Activated CD8-positive, alpha-beta memory T cell treated with anti-CD3 and anti-CD28 coated beads for 48 hours (primary cell): ENCODE results near the gene FBXL14.

Experiments used
- DNase-seq, 3 experiments: peaks; one replicate each; pipeline ENCODE4 v3.0.0-alpha.2; 2020; ENCODE audit warnings: low read depth in 2 of 3, low spot score in 2 of 3

The FBXL14 gene

DNA sequence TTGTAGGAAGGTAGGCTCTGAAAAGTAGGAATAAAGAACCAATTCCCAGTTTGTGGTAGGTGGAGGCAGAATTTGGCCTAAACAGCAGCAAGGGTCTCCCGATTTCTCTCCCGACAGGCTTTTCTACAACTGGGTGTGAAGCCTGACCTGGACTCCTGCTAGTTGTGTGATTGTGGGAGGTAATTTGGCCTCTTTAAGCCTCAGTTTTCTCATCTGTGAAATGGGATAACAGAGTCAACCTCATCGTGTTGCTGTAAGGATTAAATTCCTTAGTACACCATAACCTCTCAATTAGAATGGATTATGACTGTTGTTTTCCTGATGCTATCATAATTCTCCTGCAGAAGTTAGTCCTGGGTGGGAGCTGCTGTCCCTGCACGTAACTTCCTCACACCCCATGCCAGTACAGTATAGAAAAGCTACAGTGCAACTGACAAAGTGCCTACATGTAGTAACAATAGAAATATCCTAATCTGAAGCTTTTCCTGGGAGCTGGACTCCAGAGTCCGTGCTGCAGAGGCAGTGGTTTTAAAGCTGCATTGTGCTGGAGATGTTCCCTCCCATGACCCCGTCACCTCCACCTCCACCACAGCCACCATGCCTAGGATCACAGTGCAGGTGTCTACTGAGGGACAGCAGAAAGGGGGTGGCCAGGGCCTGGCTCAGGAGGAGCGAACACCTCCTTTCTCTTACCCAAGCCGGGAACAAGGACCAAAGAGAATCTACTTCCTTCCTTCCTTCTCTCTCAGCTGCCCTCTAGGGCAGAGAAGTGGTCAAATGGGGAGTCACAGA, 76.5 kb downstream of the FBXL14 start:
- DNase-seq: no peak

DNA sequence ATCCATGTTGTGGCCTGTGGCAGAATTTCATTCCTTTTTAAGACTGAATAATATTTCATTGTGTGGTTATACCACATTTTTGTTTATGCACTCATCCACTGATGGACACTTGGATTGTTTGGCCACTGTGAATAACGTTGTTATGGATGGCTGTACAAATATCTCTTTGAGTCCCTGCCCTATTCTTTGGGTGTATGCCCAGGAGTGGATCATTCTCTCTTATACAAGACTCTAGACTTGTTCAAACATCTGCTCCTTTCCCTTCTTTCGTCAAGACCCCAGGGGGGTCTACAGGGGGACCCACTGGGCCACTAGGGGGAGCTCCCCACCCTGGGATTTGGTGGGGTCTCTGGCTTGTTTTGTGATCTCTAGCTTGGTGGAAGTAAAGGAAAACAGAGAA, 77.4 kb downstream of the FBXL14 start:
- DNase-seq: no peak
